OCI-LY7 (cell line): Measurements from ENCODE around the gene SLBP. TPM values are rescaled to one million over a fixed set of nuclear protein-coding genes. Genes with fewer than 3 reads are reported as not detected.

Experiments
- BruUV-seq: library from RNA; stranded (reverse); fragments of 400-500 nt; replicated peaks from 2 replicates; lab custom pipeline; 2021; lab: Mats Ljungman, UMichigan
- CTCF ChIA-PET: fragments of 300-600 bp; sonication (Branson Sonifier 250); formaldehyde crosslinking; loops from one replicate; lab custom pipeline; 2022; ENCODE audit warnings: antibody characterized with exemption; ENCODE audit not compliant: unreplicated experiment; lab: Charles Lee
- POLR2A ChIA-PET: fragments of 300-600 bp; sonication (Branson Sonifier 250); formaldehyde crosslinking; loops from one replicate; lab custom pipeline; 2022; ENCODE audit warnings: antibody characterized with exemption; lab: Charles Lee
- DNase-seq: peaks from one replicate; pipeline ENCODE4 v3.0.0-alpha.2; 2015; ENCODE audit warnings: low spot score
- H2AFZ ChIP-seq: fragments of 200-600 bp; sonication (generic), shearing (Covaris generic); 2 replicates; pipeline ENCODE4 v1.6.1; 2014; ENCODE audit warnings: mild to moderate bottlenecking, antibody characterized with exemption, low read length, moderate library complexity
- H3K27ac ChIP-seq: fragments of 200-600 bp; sonication (generic); 2 replicates; pipeline ENCODE4 v1.5.1; 2014; ENCODE audit warnings: mixed run types, low read depth, mild to moderate bottlenecking, moderate library complexity, low read length, inconsistent platforms; ENCODE audit not compliant: poor library complexity, severe bottlenecking
- H3K36me3 ChIP-seq: fragments of 200-600 bp; sonication (generic); 2 replicates; pipeline ENCODE4 v1.6.1; 2014; ENCODE audit warnings: mild to moderate bottlenecking, antibody characterized with exemption, low read length, moderate library complexity, mixed read lengths; ENCODE audit not compliant: insufficient read depth
- H3K4me1 ChIP-seq: fragments of 200-600 bp; sonication (generic); 2 replicates; pipeline ENCODE4 v1.5.1; 2014; ENCODE audit warnings: mild to moderate bottlenecking, low read length; ENCODE audit not compliant: insufficient read depth, poor library complexity, severe bottlenecking
- H3K4me2 ChIP-seq: fragments of 200-600 bp; sonication (generic); 2 replicates; pipeline ENCODE4 v1.6.1; 2014; ENCODE audit warnings: mild to moderate bottlenecking, low read length
- H3K4me3 ChIP-seq: fragments of 200-600 bp; sonication (generic); 2 replicates; pipeline ENCODE4 v1.5.1; 2014; ENCODE audit warnings: mild to moderate bottlenecking, low read depth, low read length; ENCODE audit not compliant: poor library complexity, severe bottlenecking
- H3K79me2 ChIP-seq: fragments of 200-600 bp; sonication (generic); 2 replicates; pipeline ENCODE4 v1.6.1; 2016; ENCODE audit warnings: low read depth, mild to moderate bottlenecking, low read length, moderate library complexity, mixed read lengths; ENCODE audit not compliant: insufficient read depth
- H3K9me2 ChIP-seq: fragments of 200-600 bp; sonication (generic); 2 replicates; pipeline ENCODE4 v1.6.1; 2016; ENCODE audit warnings: mild to moderate bottlenecking, low read length, mixed read lengths; ENCODE audit not compliant: insufficient read depth
- H3K9me3 ChIP-seq: fragments of 200-600 bp; sonication (generic); 2 replicates; pipeline ENCODE4 v1.6.1; 2014; ENCODE audit warnings: mild to moderate bottlenecking, mixed run types, low read length, mixed read lengths
- H4K20me1 ChIP-seq: fragments of 200-600 bp; sonication (generic); 2 replicates; pipeline ENCODE4 v1.6.1; 2014; ENCODE audit warnings: mild to moderate bottlenecking, antibody characterized with exemption, low read length, moderate library complexity, mixed read lengths; ENCODE audit not compliant: insufficient read depth
- EZH2phosphoT487 ChIP-seq: fragments of 200-600 bp; sonication (generic); IDR thresholded peaks from 2 replicates; pipeline ENCODE4 v1.6.1; 2018; ENCODE audit warnings: low read depth, borderline replicate concordance, mild to moderate bottlenecking, mixed run types, antibody characterized with exemption, low read length, moderate library complexity, mixed read lengths
- intact Hi-C: fragments of 100-400 bp; cut with micrococcal nuclease; formaldehyde crosslinking; loops from one replicate; pipeline ENCODE4 v1.10.0; 2022; ENCODE audit not compliant: unreplicated experiment
- total RNA-seq, 2 experiments: library from RNA; depleted of rRNA in 1 of 2; stranded (reverse); fragments of >200 nt in 1 of 2; shearing (Covaris generic) in 1 of 2; gene quantifications; 2 replicates each; pipeline ENCODE4 v1.2.3, GENCODE V29; 2014 to 2022
- TF ChIP-seq, protein P1 (sequence below): fragments of 200-600 bp; sonication (generic); conservative IDR thresholded peaks from 2 replicates; pipeline ENCODE4 v1.5.1; 2014; ENCODE audit warnings: mild to moderate bottlenecking, antibody characterized with exemption, low read length, moderate library complexity, mixed read lengths

Gene SLBP
- total RNA-seq, 2 experiments from 2014 or later, result 159 to 196 TPM

DNA sequence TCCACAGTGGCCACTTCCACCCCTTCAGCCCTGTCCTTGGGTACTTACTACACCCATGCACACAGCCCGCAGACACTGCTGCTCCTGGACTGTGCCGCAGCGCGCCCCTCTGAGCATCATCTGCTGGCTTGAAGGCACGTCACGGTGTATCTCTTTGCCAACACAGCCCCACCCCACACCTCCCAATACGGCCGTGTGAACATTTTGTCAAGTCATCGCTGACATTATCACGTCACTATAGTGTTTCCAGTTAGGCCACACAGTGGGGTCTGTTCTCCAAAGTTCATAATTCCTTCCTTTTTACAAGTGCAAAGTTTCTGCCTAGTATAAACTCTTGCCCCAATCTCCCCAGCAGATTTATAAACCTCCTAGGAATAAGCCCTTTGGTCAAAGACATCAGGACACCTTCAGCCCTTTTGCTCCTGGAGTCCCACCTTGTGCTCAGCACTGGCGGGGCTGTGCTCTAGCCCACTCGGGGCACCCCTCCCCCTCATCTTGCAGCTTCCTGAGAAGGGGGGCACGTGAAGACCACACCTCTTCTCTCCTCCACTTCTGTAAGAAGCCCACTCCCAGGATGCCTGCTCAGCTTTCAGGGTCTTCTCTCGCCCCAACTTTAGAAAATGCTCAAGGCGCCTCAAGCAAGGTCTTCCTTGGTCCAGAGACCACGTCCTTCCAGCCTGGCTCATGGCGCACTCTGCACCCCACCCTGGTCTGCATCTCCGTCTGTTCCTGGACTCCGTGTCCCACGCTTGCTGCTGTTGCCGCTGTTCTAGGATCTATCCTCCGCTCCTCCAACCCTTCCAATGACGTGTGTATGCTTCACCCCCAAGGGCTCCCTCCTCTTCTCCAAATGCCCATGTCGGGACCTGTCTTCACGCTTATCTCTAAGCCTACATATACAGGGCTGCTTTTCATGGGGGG is 35.3 kb downstream of the SLBP start:
- TF ChIP-seq, protein P1, sequence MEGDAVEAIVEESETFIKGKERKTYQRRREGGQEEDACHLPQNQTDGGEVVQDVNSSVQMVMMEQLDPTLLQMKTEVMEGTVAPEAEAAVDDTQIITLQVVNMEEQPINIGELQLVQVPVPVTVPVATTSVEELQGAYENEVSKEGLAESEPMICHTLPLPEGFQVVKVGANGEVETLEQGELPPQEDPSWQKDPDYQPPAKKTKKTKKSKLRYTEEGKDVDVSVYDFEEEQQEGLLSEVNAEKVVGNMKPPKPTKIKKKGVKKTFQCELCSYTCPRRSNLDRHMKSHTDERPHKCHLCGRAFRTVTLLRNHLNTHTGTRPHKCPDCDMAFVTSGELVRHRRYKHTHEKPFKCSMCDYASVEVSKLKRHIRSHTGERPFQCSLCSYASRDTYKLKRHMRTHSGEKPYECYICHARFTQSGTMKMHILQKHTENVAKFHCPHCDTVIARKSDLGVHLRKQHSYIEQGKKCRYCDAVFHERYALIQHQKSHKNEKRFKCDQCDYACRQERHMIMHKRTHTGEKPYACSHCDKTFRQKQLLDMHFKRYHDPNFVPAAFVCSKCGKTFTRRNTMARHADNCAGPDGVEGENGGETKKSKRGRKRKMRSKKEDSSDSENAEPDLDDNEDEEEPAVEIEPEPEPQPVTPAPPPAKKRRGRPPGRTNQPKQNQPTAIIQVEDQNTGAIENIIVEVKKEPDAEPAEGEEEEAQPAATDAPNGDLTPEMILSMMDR, result no peak
- no peak for TF ChIP-seq EZH2phosphoT487
- no peak overlapping the region for H2AFZ ChIP-seq
- H3K79me2 ChIP-seq, result no peaks in the 10 kb centered on the region
- no peaks in the 10 kb centered on the region for H3K36me3 ChIP-seq
- ChIA-PET POLR2A (no interaction called here), CTCF (no interaction called here)
- H3K4me2 ChIP-seq, result no peak overlapping the region
- DNase-seq, result no peak
- no peaks in the 10 kb centered on the region for H4K20me1 ChIP-seq
- no TSS peak for BruUV-seq
- no peak overlapping the region for H3K4me3 ChIP-seq
- intact Hi-C loops, result no loop called here
- no peaks in the 10 kb centered on the region for H3K4me1 ChIP-seq
- no peak overlapping the region for H3K27ac ChIP-seq
- H3K9me2 ChIP-seq, result no peaks in the 10 kb centered on the region
- H3K9me3 ChIP-seq, result no peaks in the 10 kb centered on the region

- intact Hi-C loops, result no loop called here
- Histone ChIP-seq H3K27ac (no peak overlapping the region), H3K9me2 (no peaks in the 10 kb centered on the region), H2AFZ (no peak overlapping the region), H3K4me1 (no peaks in the 10 kb centered on the region), H3K36me3 (no peaks in the 10 kb centered on the region), H3K4me2 (no peak overlapping the region), H3K79me2 (no peaks in the 10 kb centered on the region), H3K4me3 (no peak overlapping the region), H4K20me1 (no peaks in the 10 kb centered on the region), H3K9me3 (no peaks in the 10 kb centered on the region)
- DNase-seq, result no peak
- ChIA-PET POLR2A (no interaction called here), CTCF (no interaction called here)
- no TSS peak for BruUV-seq
- no peak for TF ChIP-seq EZH2phosphoT487
- TF ChIP-seq, protein P1, result no peak
Measured at GRCh38 chr4:1675802-1676137, 36.3 kb downstream of the SLBP start.

- ChIA-PET CTCF (no interaction called here), POLR2A (no interaction called here)
- H3K4me1 ChIP-seq, result no peaks in the 10 kb centered on the region
- intact Hi-C loops, result no loop called here
- H3K9me3 ChIP-seq, result no peaks in the 10 kb centered on the region
- no peak overlapping the region for H3K4me2 ChIP-seq
- H2AFZ ChIP-seq, result no peak overlapping the region
- no peaks in the 10 kb centered on the region for H3K9me2 ChIP-seq
- no peaks in the 10 kb centered on the region for H3K36me3 ChIP-seq
- H3K79me2 ChIP-seq, result no peaks in the 10 kb centered on the region
- no peak for TF ChIP-seq EZH2phosphoT487
- TF ChIP-seq, protein P1, result no peak
- DNase-seq, result no peak
- H4K20me1 ChIP-seq, result no peaks in the 10 kb centered on the region
- no peak overlapping the region for H3K27ac ChIP-seq
- BruUV-seq, result no TSS peak
- H3K4me3 ChIP-seq, result no peak overlapping the region
Measured at GRCh38 chr4:1675136-1675801, 36.9 kb downstream of the SLBP start.
